Calu3 (cell line): Measurements from ENCODE around the gene LCE2C. TPM values are rescaled to one million over a fixed set of nuclear protein-coding genes. Genes with fewer than 3 reads are reported as not detected.
"Not testable (repeated sequence)": the region's sequence is repeated elsewhere in the genome, so short reads cannot be mapped to it uniquely, and the experiment has no call there.

Experiments used
- BruUV-seq: library from RNA; stranded (reverse); fragments of 400-500 nt; replicated peaks from 2 replicates; lab custom pipeline; 2021; lab: Mats Ljungman, UMichigan
- CTCF ChIA-PET: fragments of 300-600 bp; sonication (Branson Sonifier 250); formaldehyde crosslinking; loops from one replicate; lab custom pipeline; 2022; ENCODE audit warnings: antibody characterized with exemption; lab: Charles Lee
- DNase-seq: peaks from one replicate; pipeline ENCODE4 v3.0.0; 2022
- H3K27ac Mint-ChIP-seq: one replicate; pipeline ENCODE4 v1.8.0; 2022; ENCODE audit warnings: mixed read lengths; ENCODE audit not compliant: unreplicated experiment
- H3K27me3 Mint-ChIP-seq: one replicate; pipeline ENCODE4 v1.8.0; 2022; ENCODE audit warnings: mixed read lengths; ENCODE audit not compliant: unreplicated experiment
- H3K36me3 Mint-ChIP-seq: one replicate; pipeline ENCODE4 v1.8.0; 2022; ENCODE audit warnings: mild to moderate bottlenecking, moderate library complexity, mixed read lengths; ENCODE audit not compliant: insufficient read depth, unreplicated experiment
- H3K4me1 Mint-ChIP-seq: one replicate; pipeline ENCODE4 v1.8.0; 2022; ENCODE audit warnings: mild to moderate bottlenecking, low read depth, mixed read lengths; ENCODE audit not compliant: unreplicated experiment
- H3K4me3 Mint-ChIP-seq: one replicate; pipeline ENCODE4 v1.8.0; 2022; ENCODE audit warnings: mild to moderate bottlenecking, low read depth, moderate library complexity, mixed read lengths; ENCODE audit not compliant: unreplicated experiment
- H3K9me3 Mint-ChIP-seq: one replicate; pipeline ENCODE4 v1.8.0; 2022; ENCODE audit warnings: low read depth, mixed read lengths; ENCODE audit not compliant: unreplicated experiment
- intact Hi-C: fragments of 100-400 bp; cut with micrococcal nuclease; formaldehyde crosslinking; loops from one replicate; pipeline ENCODE4 v1.10.0; 2022; ENCODE audit not compliant: unreplicated experiment
- total RNA-seq: library from RNA; stranded (reverse); gene quantifications from 2 replicates; pipeline ENCODE4 v1.2.3, GENCODE V29; 2022
- TF ChIP-seq, protein P1 (sequence below): fragments of 200-600 bp; IDR thresholded peaks from one replicate; pipeline ENCODE4 v1.8.0; 2022; ENCODE audit warnings: antibody characterized with exemption; ENCODE audit not compliant: unreplicated experiment

LCE2C gene
- total RNA-seq, 1 experiment from 2014 or later, result not detected

DNA sequence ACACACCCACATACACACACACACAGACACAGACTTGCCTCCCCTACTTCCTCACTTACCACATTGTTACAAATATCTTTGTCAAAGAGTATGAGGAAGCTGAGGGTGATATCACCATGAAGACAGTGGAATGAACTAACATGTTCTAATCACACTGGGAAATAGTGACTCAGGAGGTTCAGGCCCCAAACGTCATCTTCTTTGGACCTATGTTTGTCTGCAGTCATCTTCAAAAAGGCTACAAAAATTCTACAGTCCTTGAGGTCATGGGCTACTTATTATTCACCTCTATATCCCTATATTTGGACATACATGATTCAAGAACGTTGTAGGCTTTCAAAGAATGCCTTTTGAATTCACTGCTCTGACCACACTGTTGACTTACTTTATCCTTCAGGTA, 2.1 kb upstream of the LCE2C start:
- Mint-ChIP-seq H3K27me3 (peaks cover 96% of the 10 kb centered on the region), H3K9me3 (no peaks in the 10 kb centered on the region), H3K4me1 (no peaks in the 10 kb centered on the region), H3K36me3 (no peaks in the 10 kb centered on the region), H3K4me3 (no peak overlapping the region), H3K27ac (no peak overlapping the region)
- intact Hi-C loops, result no loop called here
- CTCF ChIA-PET, result no interaction called here
- TF ChIP-seq, protein P1, sequence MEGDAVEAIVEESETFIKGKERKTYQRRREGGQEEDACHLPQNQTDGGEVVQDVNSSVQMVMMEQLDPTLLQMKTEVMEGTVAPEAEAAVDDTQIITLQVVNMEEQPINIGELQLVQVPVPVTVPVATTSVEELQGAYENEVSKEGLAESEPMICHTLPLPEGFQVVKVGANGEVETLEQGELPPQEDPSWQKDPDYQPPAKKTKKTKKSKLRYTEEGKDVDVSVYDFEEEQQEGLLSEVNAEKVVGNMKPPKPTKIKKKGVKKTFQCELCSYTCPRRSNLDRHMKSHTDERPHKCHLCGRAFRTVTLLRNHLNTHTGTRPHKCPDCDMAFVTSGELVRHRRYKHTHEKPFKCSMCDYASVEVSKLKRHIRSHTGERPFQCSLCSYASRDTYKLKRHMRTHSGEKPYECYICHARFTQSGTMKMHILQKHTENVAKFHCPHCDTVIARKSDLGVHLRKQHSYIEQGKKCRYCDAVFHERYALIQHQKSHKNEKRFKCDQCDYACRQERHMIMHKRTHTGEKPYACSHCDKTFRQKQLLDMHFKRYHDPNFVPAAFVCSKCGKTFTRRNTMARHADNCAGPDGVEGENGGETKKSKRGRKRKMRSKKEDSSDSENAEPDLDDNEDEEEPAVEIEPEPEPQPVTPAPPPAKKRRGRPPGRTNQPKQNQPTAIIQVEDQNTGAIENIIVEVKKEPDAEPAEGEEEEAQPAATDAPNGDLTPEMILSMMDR, result no peak
- no TSS peak for BruUV-seq
- no peak for DNase-seq

DNA sequence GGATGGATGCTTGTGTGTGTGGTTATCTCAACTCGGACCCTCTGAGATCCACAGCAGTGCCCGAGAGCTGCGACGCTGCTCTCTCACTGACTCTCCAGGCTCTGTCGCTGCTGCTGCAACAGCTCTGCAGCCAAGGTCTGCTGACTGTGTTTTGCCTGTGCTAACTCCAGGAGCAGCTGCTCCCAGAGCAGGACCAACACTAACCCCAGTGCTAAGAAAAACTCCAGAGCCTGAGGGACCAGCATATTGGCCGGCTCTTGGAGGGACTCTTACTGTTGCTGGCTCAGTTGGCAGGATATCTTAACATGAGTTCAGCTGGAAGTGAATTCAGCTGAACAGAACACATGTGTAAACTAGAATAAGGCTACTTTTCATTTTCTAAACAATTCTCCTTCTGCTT, 4.4 kb downstream of the LCE2C start:
- no peak overlapping the region for H3K27ac Mint-ChIP-seq
- TF ChIP-seq, protein P1, result no peak
- no peaks in the 10 kb centered on the region for H3K36me3 Mint-ChIP-seq
- H3K9me3 Mint-ChIP-seq, result no peaks in the 10 kb centered on the region
- no TSS peak for BruUV-seq
- no peaks in the 10 kb centered on the region for H3K4me1 Mint-ChIP-seq
- intact Hi-C loops, result no loop called here
- DNase-seq, result no peak
- H3K27me3 Mint-ChIP-seq, result peaks cover 98% of the 10 kb centered on the region
- CTCF ChIA-PET, result no interaction called here
- H3K4me3 Mint-ChIP-seq, result no peak overlapping the region

DNA sequence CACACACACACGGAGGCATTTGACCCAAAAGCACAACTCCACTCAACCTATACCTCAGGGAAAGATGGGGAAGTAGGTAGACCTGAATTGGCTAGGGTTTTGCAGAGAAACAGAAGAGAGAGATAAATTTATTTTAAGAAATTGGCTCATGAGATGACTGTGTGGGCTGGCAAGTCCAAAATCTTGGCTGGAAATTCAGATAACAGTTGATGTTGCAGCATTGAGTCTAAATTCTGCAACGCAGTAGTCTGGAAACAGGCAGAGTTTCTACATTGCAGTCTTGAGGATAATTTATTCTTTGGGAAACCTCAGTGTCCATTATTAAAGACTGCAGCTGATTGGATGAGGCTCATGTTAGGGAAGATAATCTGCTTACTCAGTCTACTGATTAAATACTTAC, 6.5 kb downstream of the LCE2C start:
- no peaks in the 10 kb centered on the region for H3K4me1 Mint-ChIP-seq
- no peaks in the 10 kb centered on the region for H3K36me3 Mint-ChIP-seq
- no peak for DNase-seq
- no peak overlapping the region for H3K27ac Mint-ChIP-seq
- CTCF ChIA-PET, result no interaction called here
- no peak overlapping the region for H3K4me3 Mint-ChIP-seq
- intact Hi-C loops, result no loop called here
- no TSS peak for BruUV-seq
- TF ChIP-seq, protein P1, result no peak
- peaks cover 98% of the 10 kb centered on the region for H3K27me3 Mint-ChIP-seq
- no peaks in the 10 kb centered on the region for H3K9me3 Mint-ChIP-seq

DNA sequence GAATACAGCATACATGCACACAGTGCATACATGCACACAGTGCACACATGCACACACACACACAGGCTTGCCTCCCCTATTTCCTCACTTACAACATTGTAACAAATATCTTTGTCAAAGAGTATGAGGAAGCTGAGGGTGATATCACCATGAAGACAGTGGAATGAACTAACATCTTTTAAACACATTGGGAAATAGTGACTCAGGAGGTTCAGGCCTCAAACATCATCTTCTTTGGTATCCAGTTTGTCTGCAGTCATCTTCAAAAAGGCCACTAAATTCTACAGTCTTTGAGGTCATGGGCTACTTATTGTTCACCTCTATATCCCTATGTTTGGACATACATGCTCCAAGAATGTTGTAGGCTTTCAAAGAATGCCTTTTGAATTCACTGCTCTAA, 8.8 kb downstream of the LCE2C start:
- DNase-seq, result no peak
- intact Hi-C loops, result no loop called here
- H3K36me3 Mint-ChIP-seq, result no peaks in the 10 kb centered on the region
- H3K4me3 Mint-ChIP-seq, result no peak overlapping the region
- no TSS peak for BruUV-seq
- CTCF ChIA-PET, result no interaction called here
- TF ChIP-seq, protein P1, result no peak
- no peak overlapping the region for H3K27ac Mint-ChIP-seq
- H3K9me3 Mint-ChIP-seq, result no peaks in the 10 kb centered on the region
- no peaks in the 10 kb centered on the region for H3K4me1 Mint-ChIP-seq
- peaks cover 98% of the 10 kb centered on the region for H3K27me3 Mint-ChIP-seq

DNA sequence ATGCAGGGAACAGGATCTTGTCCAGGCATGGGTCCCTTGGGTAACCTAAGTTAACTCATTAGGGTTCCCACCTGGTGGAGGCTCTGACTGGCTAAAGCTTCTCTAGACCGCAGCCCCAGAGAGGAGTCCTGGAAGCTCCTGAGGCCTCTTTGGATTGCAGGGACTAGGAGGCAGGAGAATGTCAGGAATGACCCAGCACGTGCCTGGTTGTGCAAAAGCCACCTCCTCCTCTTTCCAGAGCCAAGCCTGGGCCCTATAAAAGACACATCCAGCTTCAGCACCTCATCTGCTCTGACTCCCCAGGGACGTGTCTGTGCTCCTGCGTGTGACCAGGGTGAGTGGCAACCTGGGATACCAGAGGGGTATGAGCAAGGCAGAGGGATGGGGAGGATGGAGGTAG, 10.7 kb downstream of the LCE2C start, which contains the start of gene LCE2B:
LCE2B (plus strand) TSS at position 301 of the 400 bp plus-strand sequence. CDS start 721 bp downstream, outside the sequence.
- H3K27me3 Mint-ChIP-seq, result peaks cover 82% of the 10 kb centered on the region
- BruUV-seq, DNase-seq, H3K4me3 Mint-ChIP-seq, H3K4me1 Mint-ChIP-seq, H3K9me3 Mint-ChIP-seq, intact Hi-C loops, H3K27ac Mint-ChIP-seq, H3K36me3 Mint-ChIP-seq: not testable (repeated sequence)
- CTCF ChIA-PET, result interaction anchor here (0.5 kb wide), 1 partner anchor 39 kb away, joined by 3 read pairs; no protein-coding TSS in a partner anchor
